Prostate gland (tissue), 2 donors: ENCODE data around the gene DHCR7. TPM values are rescaled to one million over a fixed set of nuclear protein-coding genes. Genes with fewer than 3 reads are reported as not detected.

ENCODE experiments used
- DNase-seq: peaks from one replicate; pipeline ENCODE4 v3.0.0-alpha.2; 2019; ENCODE audit warnings: low spot score
- H3K27ac ChIP-seq, 2 donors: fragments of 200-600 bp; sonication (generic); 2 replicates each; pipeline ENCODE4 v1.5.1; 2017 to 2019
- H3K27me3 ChIP-seq: fragments of 200-600 bp; sonication (generic); replicated peaks from 2 replicates; pipeline ENCODE4 v1.5.1; 2019; ENCODE audit not compliant: insufficient read depth
- H3K36me3 ChIP-seq, 2 donors: fragments of 200-600 bp; sonication (generic); 1 replicate in 1 of 2; 2 replicates in 1 of 2; pipeline versions ENCODE4 v1.5.1 to v1.8.1; 2017 to 2019
- H3K4me1 ChIP-seq: fragments of 200-600 bp; sonication (generic); replicated peaks from 2 replicates; pipeline ENCODE4 v1.5.1; 2019
- H3K4me3 ChIP-seq, 2 donors: fragments of 200-600 bp; sonication (generic); 2 replicates each; pipeline ENCODE4 v1.5.1; 2017 to 2019
- H3K9me3 ChIP-seq: fragments of 200-600 bp; sonication (generic); 2 replicates; pipeline ENCODE4 v1.5.1; 2017
- CTCF ChIP-seq, 4 experiments: fragments of 200-600 bp in 2 of 4; fragments of 450-650 bp in 2 of 4; sonication (generic) in 2 of 4; IDR thresholded peaks; 1 replicate in 3 of 4; 2 replicates in 1 of 4; pipeline ENCODE4 v1.5.1; 2016 to 2019; ENCODE audit warnings: antibody characterized with exemption in 4 of 4, mild to moderate bottlenecking in 2 of 4, moderate library complexity in 2 of 4
- POLR2A ChIP-seq: fragments of 450-650 bp; IDR thresholded peaks from one replicate; pipeline ENCODE4 v1.6.1; 2016; ENCODE audit warnings: antibody characterized with exemption, mild to moderate bottlenecking
- POLR2AphosphoS5 ChIP-seq: sonication (generic); formaldehyde crosslinking; IDR thresholded peaks from one replicate; pipeline ENCODE4 v1.6.1; 2017; ENCODE audit warnings: antibody characterized with exemption
- WGBS: methylation state at CpG from one replicate; pipeline ENCODE4 v1.1.5; 2018; 5-methylcytosine and 5-hydroxymethylcytosine counted together
- intact Hi-C: fragments of 100-400 bp; cut with DNase I; formaldehyde crosslinking; loops from one replicate; pipeline ENCODE4 v1.14.2; 2022
- total RNA-seq, 2 donors: library from RNA; depleted of rRNA; stranded (reverse); fragments of >200 nt; gene quantifications; one replicate each; pipeline ENCODE4 v1.1.0, GENCODE V29; 2016

The DHCR7 gene
- total RNA-seq, 2 donors from 2014 or later, result 29.5 to 93.9 TPM

- TF ChIP-seq CTCF (IDR thresholded peaks at IDR 0.05) (no peak), POLR2AphosphoS5 (no peak), POLR2A (no peak)
- 91% methylated on average over 20 of the region's 20 CpGs for WGBS
- H3K4me1 ChIP-seq, result peaks cover 5% of the 10 kb centered on the region
- H3K36me3 ChIP-seq, result peaks cover 3 to 5% of the 10 kb centered on the region in 2 donors
- H3K9me3 ChIP-seq, result no peaks in the 10 kb centered on the region
- H3K27ac ChIP-seq, result no peak overlapping the region
- intact Hi-C loops, result no loop called here
- H3K27me3 ChIP-seq, result no peaks in the 10 kb centered on the region
- H3K4me3 ChIP-seq, result no peak overlapping the region
- DNase-seq, result no peak
Observed at GRCh38 chr11:71443736-71444445, 4.3 kb downstream of the DHCR7 start.

DNA sequence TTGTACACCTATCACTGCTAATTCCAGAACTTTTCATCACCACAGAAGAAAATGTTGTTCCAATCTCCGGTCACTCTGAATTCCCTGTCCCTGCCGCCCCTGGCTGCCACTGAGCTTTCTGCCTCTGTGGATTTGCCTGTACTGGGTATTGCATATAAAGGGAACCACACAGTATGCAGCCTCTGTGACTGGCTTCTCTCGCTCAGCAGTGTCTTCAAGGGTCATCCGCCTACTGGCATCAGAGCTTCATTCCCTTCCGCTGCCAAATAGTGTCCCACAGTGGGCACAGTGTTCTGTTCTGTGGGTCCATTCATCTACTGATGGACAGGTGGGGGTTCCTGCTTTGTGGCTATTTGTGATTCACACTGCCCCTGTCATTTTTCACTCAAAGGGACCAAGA is 5.3 kb downstream of the DHCR7 start:
- whole genome bisulfite sequencing, result 97% methylated on average over 5 of the region's 5 CpGs
- Histone ChIP-seq H3K27me3 (no peaks in the 10 kb centered on the region), H3K4me1 (peaks cover 5% of the 10 kb centered on the region), H3K4me3 (no peak overlapping the region), H3K27ac (no peak overlapping the region), H3K9me3 (no peaks in the 10 kb centered on the region), H3K36me3 (peaks cover 5 to 6% of the 10 kb centered on the region in 2 donors)
- DNase-seq, result no peak
- intact Hi-C loops, result no loop called here
- no peak for TF ChIP-seq POLR2AphosphoS5
- no peak for TF ChIP-seq POLR2A
- TF ChIP-seq CTCF (IDR thresholded peaks at IDR 0.05), result no peak

DNA sequence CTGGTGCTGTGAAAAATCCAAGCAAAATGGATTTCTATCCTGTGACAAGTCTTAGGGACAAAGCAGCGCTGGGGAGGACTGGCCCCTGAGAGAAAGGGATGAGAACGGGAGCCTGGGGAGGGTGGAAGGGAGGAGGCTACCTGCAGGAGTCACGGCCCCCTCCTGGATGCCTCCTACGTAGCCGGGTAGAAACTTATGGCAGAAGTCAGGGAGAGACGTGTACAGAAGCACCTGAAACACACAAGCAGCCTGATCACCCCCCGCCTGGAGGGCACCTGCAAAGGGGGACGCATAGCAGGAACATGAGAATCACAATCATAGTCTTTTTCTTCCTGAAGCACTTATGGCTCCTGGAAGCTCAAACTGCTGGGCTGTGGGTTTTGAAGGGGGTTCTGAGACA is 6.1 kb downstream of the DHCR7 start:
- WGBS, result 90% methylated on average over 8 of the region's 8 CpGs
- Histone ChIP-seq H3K9me3 (no peaks in the 10 kb centered on the region), H3K27ac (no peak overlapping the region), H3K27me3 (no peaks in the 10 kb centered on the region), H3K36me3 (peaks cover 5 to 10% of the 10 kb centered on the region in 2 donors), H3K4me1 (no peaks in the 10 kb centered on the region), H3K4me3 (no peak overlapping the region)
- TF ChIP-seq POLR2AphosphoS5, result no peak
- no peak for TF ChIP-seq CTCF (IDR thresholded peaks at IDR 0.05)
- no peak for TF ChIP-seq POLR2A
- no peak for DNase-seq
- intact Hi-C loops, result no loop called here

- H3K4me3 ChIP-seq, result no peak overlapping the region
- no peaks in the 10 kb centered on the region for H3K27me3 ChIP-seq
- no peak overlapping the region for H3K27ac ChIP-seq
- no peaks in the 10 kb centered on the region for H3K4me1 ChIP-seq
- H3K36me3 ChIP-seq, result peaks cover 5 to 10% of the 10 kb centered on the region in 2 donors
- TF ChIP-seq POLR2A (no peak), POLR2AphosphoS5 (no peak), CTCF (IDR thresholded peaks at IDR 0.05) (no peak)
- intact Hi-C loops, result no loop called here
- no peak for DNase-seq
- no peaks in the 10 kb centered on the region for H3K9me3 ChIP-seq
- 99% methylated on average over 11 of the region's 11 CpGs for WGBS
Observed at GRCh38 chr11:71441251-71441650, 6.9 kb downstream of the DHCR7 start.

GRCh38 chr11:71440021-71440755 is 8.0 kb downstream of the DHCR7 start:
- Histone ChIP-seq H3K4me3 (no peak overlapping the region), H3K9me3 (no peaks in the 10 kb centered on the region), H3K36me3 (peaks cover 5 to 10% of the 10 kb centered on the region in 2 donors), H3K27me3 (no peaks in the 10 kb centered on the region), H3K4me1 (no peaks in the 10 kb centered on the region), H3K27ac (no peak overlapping the region)
- intact Hi-C loops, result no loop called here
- TF ChIP-seq POLR2A (no peak), POLR2AphosphoS5 (no peak), CTCF (IDR thresholded peaks at IDR 0.05) (no peak)
- WGBS, result 90% methylated on average over 6 of the region's 6 CpGs
- no peak for DNase-seq
